ENCODE data around the gene CT83. TPM values are rescaled to one million over a fixed set of nuclear protein-coding genes. Genes with fewer than 3 reads are reported as not detected.

Gene CT83
- total RNA-seq (2014; rRNA removed; shearing (Covaris generic)): not detected in 2 replicates

GRCh38 chrX:116462822-116463221, at the start of gene CT83:
Gene CT83, minus strand, starts transcription at chrX:116462976. Its CDS starts 120 bp downstream, at chrX:116462856.
- no peak for DNase-seq (ENCODE audit: low spot score)

GRCh38 chrX:116499780-116500179, 37.0 kb upstream of the CT83 start:
- peak; percentile 31 for DNase-seq (ENCODE audit: low spot score)

- DNase-seq (ENCODE audit: low spot score): no peak
These were observed 30.5 kb upstream of the CT83 start for GRCh38 chrX:116493271-116493670.

GRCh38 chrX:116490104-116490503, 27.3 kb upstream of the CT83 start:
- DNase-seq (ENCODE audit: low spot score): peak; percentile 17

- no peak for DNase-seq (ENCODE audit: low spot score)
These were observed 17.3 kb upstream of the CT83 start for GRCh38 chrX:116480059-116480458.

- DNase-seq (ENCODE audit: low spot score): no peak
These were observed 13.6 kb downstream of the CT83 start for GRCh38 chrX:116449156-116449555.

GRCh38 chrX:116436358-116436816, 26.4 kb downstream of the CT83 start, which contains the start of gene SLC6A14:
Gene SLC6A14, plus strand, starts transcription at chrX:116436606. Its CDS starts 104 bp downstream, at chrX:116436710.
- DNase-seq (ENCODE audit: low spot score): peak; percentile 50

- DNase-seq (ENCODE audit: low spot score): no peak
These were observed 27.2 kb downstream of the CT83 start for GRCh38 chrX:116435597-116435996.

GRCh38 chrX:116427978-116428377, 34.8 kb downstream of the CT83 start:
- no peak for DNase-seq (ENCODE audit: low spot score)

- no peak for DNase-seq (ENCODE audit: low spot score)
These were observed 44.8 kb downstream of the CT83 start for GRCh38 chrX:116417968-116418367.

- DNase-seq (ENCODE audit: low spot score): peak; percentile 66
These were observed 45.6 kb downstream of the CT83 start for GRCh38 chrX:116417214-116417613.

GRCh38 chrX:116413273-116413672, 49.5 kb downstream of the CT83 start:
- no peak for DNase-seq (ENCODE audit: low spot score)

Other genes with a start within 250 kb of the CT83 start
- 0.10 and 0.13 TPM in 2 replicates for gene SLC6A14, start 26.4 kb downstream of the CT83 start, total RNA-seq (2014; rRNA removed; shearing (Covaris generic))

Measured in HT-29 (cell line).